Measurements from ENCODE around the gene SERINC5.

Gene SERINC5

GRCh38 chr5:80291761-80292160, 35.9 kb upstream of the SERINC5 start:
- TF ChIP-seq, protein P1, sequence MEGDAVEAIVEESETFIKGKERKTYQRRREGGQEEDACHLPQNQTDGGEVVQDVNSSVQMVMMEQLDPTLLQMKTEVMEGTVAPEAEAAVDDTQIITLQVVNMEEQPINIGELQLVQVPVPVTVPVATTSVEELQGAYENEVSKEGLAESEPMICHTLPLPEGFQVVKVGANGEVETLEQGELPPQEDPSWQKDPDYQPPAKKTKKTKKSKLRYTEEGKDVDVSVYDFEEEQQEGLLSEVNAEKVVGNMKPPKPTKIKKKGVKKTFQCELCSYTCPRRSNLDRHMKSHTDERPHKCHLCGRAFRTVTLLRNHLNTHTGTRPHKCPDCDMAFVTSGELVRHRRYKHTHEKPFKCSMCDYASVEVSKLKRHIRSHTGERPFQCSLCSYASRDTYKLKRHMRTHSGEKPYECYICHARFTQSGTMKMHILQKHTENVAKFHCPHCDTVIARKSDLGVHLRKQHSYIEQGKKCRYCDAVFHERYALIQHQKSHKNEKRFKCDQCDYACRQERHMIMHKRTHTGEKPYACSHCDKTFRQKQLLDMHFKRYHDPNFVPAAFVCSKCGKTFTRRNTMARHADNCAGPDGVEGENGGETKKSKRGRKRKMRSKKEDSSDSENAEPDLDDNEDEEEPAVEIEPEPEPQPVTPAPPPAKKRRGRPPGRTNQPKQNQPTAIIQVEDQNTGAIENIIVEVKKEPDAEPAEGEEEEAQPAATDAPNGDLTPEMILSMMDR (IDR thresholded peaks at IDR 0.05; ENCODE audit: borderline replicate concordance, control extremely low read depth, extremely low read depth, insufficient read depth, missing control alignments) = no peak
- in situ Hi-C loops (cut with MboI; ENCODE audit: low sequenced_read_pairs, unreplicated experiment) = loop anchor here (10.0 kb wide), 1 partner anchor 197 kb away; no protein-coding TSS in a partner anchor
- DNase-seq (ENCODE audit: low spot score) = no peak

DNA sequence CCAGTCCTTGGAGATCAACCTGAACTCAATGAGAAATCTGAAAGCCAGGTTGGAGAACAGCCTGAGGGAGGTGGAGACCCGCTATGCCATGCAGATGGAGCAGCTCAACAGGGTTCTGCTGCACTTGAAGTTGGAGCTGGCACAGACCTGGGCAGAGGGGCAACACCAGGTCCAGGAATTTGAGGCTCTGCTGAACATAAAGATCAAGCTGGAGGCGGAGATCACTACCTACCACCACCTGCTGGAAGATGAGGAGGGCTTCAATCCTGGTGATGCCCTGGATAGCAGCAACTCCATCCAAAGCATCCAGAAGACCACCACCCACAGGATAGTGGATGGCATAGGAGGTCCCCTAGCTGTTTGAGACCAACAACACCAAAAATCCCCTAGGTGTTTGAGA, 33.5 kb upstream of the SERINC5 start:
- TF ChIP-seq, protein P1 (IDR thresholded peaks at IDR 0.05; ENCODE audit: borderline replicate concordance, control extremely low read depth, extremely low read depth, insufficient read depth, missing control alignments) = no peak
- no peak for DNase-seq (ENCODE audit: low spot score)
- in situ Hi-C loops (cut with MboI; ENCODE audit: low sequenced_read_pairs, unreplicated experiment) = no loop called here

- TF ChIP-seq, protein P1 (IDR thresholded peaks at IDR 0.05; ENCODE audit: borderline replicate concordance, control extremely low read depth, extremely low read depth, insufficient read depth, missing control alignments) = no peak
- in situ Hi-C loops (cut with MboI; ENCODE audit: low sequenced_read_pairs, unreplicated experiment) = no loop called here
- no peak for DNase-seq (ENCODE audit: low spot score)
These were observed 32.3 kb upstream of the SERINC5 start for GRCh38 chr5:80288177-80288576.

GRCh38 chr5:80284720-80285119, 28.9 kb upstream of the SERINC5 start:
- TF ChIP-seq, protein P1 (IDR thresholded peaks at IDR 0.05; ENCODE audit: borderline replicate concordance, control extremely low read depth, extremely low read depth, insufficient read depth, missing control alignments) = no peak
- in situ Hi-C loops (cut with MboI; ENCODE audit: low sequenced_read_pairs, unreplicated experiment) = no loop called here
- no peak for DNase-seq (ENCODE audit: low spot score)

GRCh38 chr5:80283360-80283759, 27.5 kb upstream of the SERINC5 start:
- TF ChIP-seq, protein P1 (IDR thresholded peaks at IDR 0.05; ENCODE audit: borderline replicate concordance, control extremely low read depth, extremely low read depth, insufficient read depth, missing control alignments) = no peak
- DNase-seq (ENCODE audit: low spot score) = no peak
- in situ Hi-C loops (cut with MboI; ENCODE audit: low sequenced_read_pairs, unreplicated experiment) = no loop called here

- in situ Hi-C loops (cut with MboI; ENCODE audit: low sequenced_read_pairs, unreplicated experiment) = no loop called here
- TF ChIP-seq, protein P1 (IDR thresholded peaks at IDR 0.05; ENCODE audit: borderline replicate concordance, control extremely low read depth, extremely low read depth, insufficient read depth, missing control alignments) = no peak
- DNase-seq (ENCODE audit: low spot score) = no peak
These were observed 26.2 kb upstream of the SERINC5 start for GRCh38 chr5:80282054-80282453.

- TF ChIP-seq, protein P1 (IDR thresholded peaks at IDR 0.05; ENCODE audit: borderline replicate concordance, control extremely low read depth, extremely low read depth, insufficient read depth, missing control alignments) = no peak
- in situ Hi-C loops (cut with MboI; ENCODE audit: low sequenced_read_pairs, unreplicated experiment) = no loop called here
- DNase-seq (ENCODE audit: low spot score) = no peak
These were observed 21.3 kb upstream of the SERINC5 start for GRCh38 chr5:80277191-80277590.

All from GM13976 (cell line).